Measurements from ENCODE around the gene PDCD7. TPM values are rescaled to one million over a fixed set of nuclear protein-coding genes. Genes with fewer than 3 reads are reported as not detected.
A peak's percentile ranks its signal among the peaks of the same experiment; 100 is the strongest.

The PDCD7 gene
- total RNA-seq, 4 donors from 2014 or later: 26.4 to 70.7 (median 30.4) TPM

DNA sequence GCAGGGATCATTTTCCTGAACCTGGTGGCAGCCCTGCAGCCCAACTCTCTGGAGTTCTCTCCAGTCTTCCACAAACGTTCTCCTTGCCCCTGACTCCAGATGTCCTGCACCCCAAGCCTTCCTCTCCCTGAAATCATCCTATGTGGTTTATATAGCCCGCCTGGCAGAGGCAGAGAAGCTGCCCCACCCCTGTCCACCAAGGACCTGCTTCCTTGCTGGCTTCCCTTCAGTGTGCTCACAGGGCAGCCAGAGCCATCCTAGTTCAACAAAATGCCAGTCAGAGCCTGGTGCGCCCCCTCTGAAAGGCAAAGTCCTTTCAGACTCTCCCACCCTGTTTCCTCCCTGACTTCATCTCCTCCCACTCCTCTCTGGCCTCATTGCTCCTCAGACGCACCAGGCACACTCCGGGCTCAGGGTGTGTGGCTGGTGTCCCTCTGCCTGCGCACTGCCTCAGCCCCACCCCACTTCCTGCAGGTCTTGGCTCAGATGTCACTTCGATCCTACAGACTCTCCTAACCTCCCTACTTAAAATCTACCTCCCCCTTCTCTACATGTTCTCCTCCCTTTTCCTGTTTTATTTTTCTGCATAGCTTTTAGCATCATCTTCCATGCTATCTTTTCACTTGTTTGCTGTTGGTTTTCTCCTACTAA is 51.2 kb downstream of the PDCD7 start:
- Histone ChIP-seq H3K4me3 (no peak overlapping the region), H3K27ac (peak overlapping the region; percentile 51 to 89 (median 84)), H3K36me3 (no peaks in the 10 kb centered on the region), H3K4me1 (peaks cover 11 to 87% (median 43%) of the 10 kb centered on the region in 3 donors), H3K9me3 (no peaks in the 10 kb centered on the region), H3K27me3 (peaks cover 3% of the 10 kb centered on the region)
- no peak for ATAC-seq
- 20 to 23% methylated on average over 1 to 6 of the region's 7 CpGs for WGBS, 2 donors (ENCODE audit: low coverage in 1 of 2)
- TF ChIP-seq POLR2A (IDR thresholded peaks at IDR 0.05) (no peak), POLR2AphosphoS5 (IDR thresholded peaks at IDR 0.05) (no peak), EP300 (IDR thresholded peaks at IDR 0.05) (no peak)
- TF ChIP-seq, protein P1, sequence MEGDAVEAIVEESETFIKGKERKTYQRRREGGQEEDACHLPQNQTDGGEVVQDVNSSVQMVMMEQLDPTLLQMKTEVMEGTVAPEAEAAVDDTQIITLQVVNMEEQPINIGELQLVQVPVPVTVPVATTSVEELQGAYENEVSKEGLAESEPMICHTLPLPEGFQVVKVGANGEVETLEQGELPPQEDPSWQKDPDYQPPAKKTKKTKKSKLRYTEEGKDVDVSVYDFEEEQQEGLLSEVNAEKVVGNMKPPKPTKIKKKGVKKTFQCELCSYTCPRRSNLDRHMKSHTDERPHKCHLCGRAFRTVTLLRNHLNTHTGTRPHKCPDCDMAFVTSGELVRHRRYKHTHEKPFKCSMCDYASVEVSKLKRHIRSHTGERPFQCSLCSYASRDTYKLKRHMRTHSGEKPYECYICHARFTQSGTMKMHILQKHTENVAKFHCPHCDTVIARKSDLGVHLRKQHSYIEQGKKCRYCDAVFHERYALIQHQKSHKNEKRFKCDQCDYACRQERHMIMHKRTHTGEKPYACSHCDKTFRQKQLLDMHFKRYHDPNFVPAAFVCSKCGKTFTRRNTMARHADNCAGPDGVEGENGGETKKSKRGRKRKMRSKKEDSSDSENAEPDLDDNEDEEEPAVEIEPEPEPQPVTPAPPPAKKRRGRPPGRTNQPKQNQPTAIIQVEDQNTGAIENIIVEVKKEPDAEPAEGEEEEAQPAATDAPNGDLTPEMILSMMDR (IDR thresholded peaks at IDR 0.05): no peak

DNA sequence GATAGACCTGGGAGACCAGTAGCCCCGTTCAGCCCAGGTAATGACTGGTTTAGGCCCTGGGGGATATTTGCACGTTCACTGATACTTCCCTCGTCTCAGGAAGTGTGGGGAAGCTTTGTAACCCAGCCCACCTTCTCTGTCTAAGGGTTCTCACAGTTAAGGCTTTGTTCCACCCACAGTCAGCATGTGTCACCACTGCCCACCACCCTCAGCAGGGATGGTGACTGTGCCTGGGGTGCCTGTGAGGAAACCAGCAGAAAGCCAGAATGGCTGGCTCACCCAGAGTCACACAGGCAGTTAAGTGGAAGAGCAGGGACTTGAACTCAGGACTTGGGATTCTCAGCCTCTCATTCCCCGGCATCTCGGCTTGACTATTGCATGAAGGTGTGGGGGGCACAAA is 51.9 kb downstream of the PDCD7 start:
- ATAC-seq: no peak
- Histone ChIP-seq H3K36me3 (no peaks in the 10 kb centered on the region), H3K9me3 (no peaks in the 10 kb centered on the region), H3K27ac (peak overlapping the region; percentile 51 to 89 (median 84)), H3K27me3 (peaks cover 9% of the 10 kb centered on the region), H3K4me1 (peaks cover 11 to 87% (median 36%) of the 10 kb centered on the region in 3 donors), H3K4me3 (no peak overlapping the region)
- WGBS, 2 donors (ENCODE audit: low coverage in 1 of 2): 75% methylated on average over 2 to 3 of the region's 5 CpGs
- no peak for TF ChIP-seq EP300 (IDR thresholded peaks at IDR 0.05)
- TF ChIP-seq, protein P1 (IDR thresholded peaks at IDR 0.05): no peak
- TF ChIP-seq POLR2AphosphoS5 (IDR thresholded peaks at IDR 0.05): no peak
- TF ChIP-seq POLR2A (IDR thresholded peaks at IDR 0.05): no peak

GRCh38 chr15:65081270-65081669 is 52.3 kb downstream of the PDCD7 start:
- TF ChIP-seq POLR2AphosphoS5 (IDR thresholded peaks at IDR 0.05) (no peak), EP300 (IDR thresholded peaks at IDR 0.05) (no peak), POLR2A (IDR thresholded peaks at IDR 0.05) (no peak)
- TF ChIP-seq, protein P1 (IDR thresholded peaks at IDR 0.05): no peak
- Histone ChIP-seq H3K9me3 (no peaks in the 10 kb centered on the region), H3K4me1 (peaks cover 11 to 87% (median 32%) of the 10 kb centered on the region in 3 donors)

DNA sequence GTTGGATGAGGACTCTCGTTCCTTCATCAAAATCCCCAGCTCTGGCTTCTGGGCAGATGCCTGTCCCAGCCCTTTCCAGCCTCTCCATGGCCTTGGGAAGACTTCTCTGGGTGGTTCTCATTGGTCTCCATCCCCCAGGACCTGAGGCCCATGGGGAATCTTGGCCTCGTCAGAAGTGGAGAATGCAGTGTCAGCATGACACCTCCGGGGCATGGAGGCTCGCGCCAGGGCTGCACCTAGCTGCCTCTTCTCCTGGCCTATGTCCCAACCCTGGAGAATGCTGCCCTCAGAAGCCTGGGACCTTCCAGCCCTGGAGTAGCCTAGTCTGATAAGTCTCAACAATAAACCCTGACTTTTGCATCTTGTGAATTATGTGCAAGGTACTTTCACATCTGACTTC is 54.0 kb downstream of the PDCD7 start:
- Histone ChIP-seq H3K9me3 (no peaks in the 10 kb centered on the region), H3K27me3 (peaks cover 13% of the 10 kb centered on the region), H3K4me1 (peaks cover 5 to 71% (median 17%) of the 10 kb centered on the region in 3 donors), H3K27ac (no peak overlapping the region), H3K4me3 (no peak overlapping the region), H3K36me3 (no peaks in the 10 kb centered on the region)
- no peak for ATAC-seq
- WGBS, 2 donors (ENCODE audit: low coverage in 1 of 2): 60 to 94% methylated on average over 1 to 3 of the region's 5 CpGs
- no peak for TF ChIP-seq EP300 (IDR thresholded peaks at IDR 0.05)
- TF ChIP-seq, protein P1 (IDR thresholded peaks at IDR 0.05): no peak
- TF ChIP-seq POLR2A (IDR thresholded peaks at IDR 0.05): no peak
- TF ChIP-seq POLR2AphosphoS5 (IDR thresholded peaks at IDR 0.05): no peak

More at GRCh38 chr15:65081270-65081669, 52.3 kb downstream of the PDCD7 start:
- WGBS, 2 donors (ENCODE audit: low coverage in 1 of 2): 51 to 55% methylated on average over 4 to 6 of the region's 6 CpGs
- no peaks in the 10 kb centered on the region for H3K36me3 ChIP-seq
- ATAC-seq: no peak
- H3K27ac ChIP-seq: peak overlapping the region; percentile 51 to 89 (median 84)
- H3K27me3 ChIP-seq: peaks cover 13% of the 10 kb centered on the region
- no peak overlapping the region for H3K4me3 ChIP-seq

DNA sequence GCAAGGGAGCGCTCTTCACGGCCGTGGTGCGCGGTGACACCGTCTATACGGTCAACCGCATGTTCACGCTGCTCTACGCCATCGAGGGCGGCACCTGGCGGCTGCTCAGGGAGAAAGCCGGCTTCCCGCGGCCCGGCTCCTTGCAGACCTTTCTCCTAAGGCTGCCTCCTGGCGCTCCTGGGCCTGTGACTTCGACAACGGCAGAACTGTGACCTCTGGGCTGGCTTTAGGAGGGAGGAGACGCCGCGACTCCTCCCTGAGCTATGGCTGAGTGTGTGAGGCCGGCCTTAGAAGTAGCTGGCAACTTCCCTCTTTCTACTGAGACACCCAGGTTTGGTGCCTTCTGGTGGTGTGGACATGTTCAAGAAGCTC is 55.6 kb downstream of the PDCD7 start:
- no peaks in the 10 kb centered on the region for H3K36me3 ChIP-seq
- H3K4me1 ChIP-seq: peaks cover 5 to 55% (median 10%) of the 10 kb centered on the region in 3 donors
- peak; percentile 75 for ATAC-seq
- WGBS, 2 donors (ENCODE audit: low coverage in 1 of 2): 20% methylated on average over 1 of the region's 24 CpGs; no CpG with 5 or more reads in 1 of the 2 donors
- no peaks in the 10 kb centered on the region for H3K9me3 ChIP-seq
- peak overlapping the region in 1 of 4 donors; percentile 6 for H3K27ac ChIP-seq
- TF ChIP-seq, protein P1 (IDR thresholded peaks at IDR 0.05): peak in 3 of 4 experiments; percentile 66 to 82 (median 75)
- TF ChIP-seq POLR2A (IDR thresholded peaks at IDR 0.05) (no peak), EP300 (IDR thresholded peaks at IDR 0.05) (no peak)
- H3K4me3 ChIP-seq: peak overlapping the region in 1 of 2 donors; percentile 12
- H3K27me3 ChIP-seq: peaks cover 13% of the 10 kb centered on the region
